Esophagus mucosa (tissue), 1 donor: Measurements from ENCODE around the gene CCL20. TPM values are rescaled to one million over a fixed set of nuclear protein-coding genes. Genes with fewer than 3 reads are reported as not detected.
A peak's percentile ranks its signal among the peaks of the same experiment; 100 is the strongest.

ENCODE experiments used
- ATAC-seq: fragments of 200-7000 bp; cut with Tn5 transposase; one replicate; pipeline ENCODE4 v1.9.1; 2020
- total RNA-seq: library from RNA; stranded (reverse); gene quantifications from one replicate; pipeline ENCODE4 v1.2.4, GENCODE V29; 2023
- donor health status: DM: yes; HTN: yes; CAD: no.

The CCL20 gene
- total RNA-seq, 1 donor from 2014 or later, result 2.8 TPM

GRCh38 chr2:227804975-227805374 lies 8.7 kb upstream of the CCL20 start:
- no peak for ATAC-seq

DNA sequence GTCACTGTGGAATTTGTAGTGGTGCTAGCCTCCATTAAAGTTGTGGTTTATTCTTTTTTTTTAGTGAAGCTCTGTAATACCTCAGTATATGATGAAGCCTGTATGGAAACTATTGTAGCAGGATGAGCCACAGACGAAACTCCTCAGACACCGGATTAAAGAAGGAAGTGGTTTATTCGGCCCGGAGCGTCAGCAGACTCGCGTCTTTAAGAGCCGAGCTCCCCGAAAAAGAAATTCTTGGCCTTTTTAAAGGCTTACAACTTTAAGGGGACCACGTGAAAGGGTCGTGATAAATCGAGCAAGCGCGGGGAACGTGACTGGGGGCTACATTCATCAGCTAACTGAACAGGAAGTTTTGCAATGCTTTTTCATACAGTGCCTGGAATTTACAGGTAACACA lies 8.1 kb upstream of the CCL20 start:
- no peak for ATAC-seq

DNA sequence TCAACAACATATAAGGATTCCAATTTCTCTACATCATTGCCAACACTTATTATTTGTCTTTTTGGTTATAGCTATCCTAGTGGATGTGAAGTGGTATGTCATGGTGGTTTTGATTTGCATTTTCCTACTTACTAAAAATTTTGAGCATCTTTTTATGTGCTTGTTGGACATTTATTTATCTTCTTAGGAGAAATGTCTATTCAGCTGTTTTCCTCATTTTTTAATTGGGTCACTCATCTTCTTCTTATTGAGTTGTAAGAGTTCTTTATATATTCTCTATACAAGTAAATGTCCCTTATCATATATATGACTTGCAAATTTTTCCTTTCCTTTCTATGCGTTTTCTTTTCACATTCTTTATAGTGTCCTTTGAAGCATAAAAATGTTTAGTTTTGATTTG lies 4.7 kb upstream of the CCL20 start:
- no peak for ATAC-seq

DNA sequence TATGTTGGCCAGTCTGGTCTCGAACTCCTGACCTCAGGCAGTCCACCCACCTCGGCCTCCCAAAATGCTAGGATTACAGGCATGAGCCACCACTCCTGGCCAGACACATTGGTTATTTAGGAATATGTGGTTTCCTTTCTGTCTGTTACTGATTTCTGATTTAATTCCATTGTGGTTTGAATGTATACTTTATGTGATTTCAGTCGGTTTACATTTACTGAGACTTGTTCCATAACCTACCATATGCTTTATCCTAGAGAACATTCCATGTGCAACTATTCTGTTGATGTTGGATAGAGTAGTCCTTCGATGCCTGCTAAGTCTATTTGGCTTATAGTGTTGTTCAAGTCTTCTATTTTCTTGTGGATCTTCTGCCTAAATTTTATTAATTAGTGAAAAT lies 1.6 kb upstream of the CCL20 start:
- ATAC-seq, result no peak

DNA sequence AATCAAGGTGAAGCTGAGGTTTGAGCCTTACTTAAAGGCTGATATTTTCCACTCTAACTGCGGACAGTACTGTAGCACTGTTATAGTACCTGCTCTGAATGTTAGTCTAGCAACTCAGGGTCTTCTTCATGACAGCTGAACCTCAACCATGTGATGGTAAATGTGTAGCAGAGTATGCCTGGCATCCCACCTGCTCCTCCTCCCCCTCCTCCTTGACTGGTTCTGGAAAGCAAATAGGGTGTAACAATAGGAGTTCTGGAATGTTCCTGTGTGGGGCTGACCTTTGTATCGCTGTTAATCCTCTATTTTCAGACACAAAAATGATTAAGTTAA lies 447 bp upstream of the CCL20 start:
- ATAC-seq, result no peak

DNA sequence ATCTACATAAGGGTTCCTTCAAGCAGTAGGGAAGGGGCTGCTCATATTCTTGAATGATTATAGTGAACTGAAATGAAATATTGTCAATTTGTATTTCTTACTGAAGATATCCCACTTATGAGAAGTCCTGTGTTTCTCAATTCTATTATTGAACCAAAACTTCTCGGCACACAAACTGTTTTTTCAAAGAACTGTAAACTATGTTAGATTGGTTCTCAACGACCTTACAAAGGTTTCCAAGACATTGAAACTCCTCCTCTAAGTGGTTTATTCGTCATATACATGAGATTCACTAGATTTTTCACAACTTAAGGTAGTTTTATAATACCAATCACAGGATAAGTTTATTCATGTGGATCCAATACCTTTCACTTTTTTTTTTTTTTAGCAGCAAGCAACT lies 1.4 kb downstream of the CCL20 start:
- ATAC-seq, result no peak

- no peak for ATAC-seq
Observed at GRCh38 chr2:227816507-227817294, 3.1 kb downstream of the CCL20 start.

- ATAC-seq, result no peak
Observed at GRCh38 chr2:227817336-227817735, 3.7 kb downstream of the CCL20 start.

DNA sequence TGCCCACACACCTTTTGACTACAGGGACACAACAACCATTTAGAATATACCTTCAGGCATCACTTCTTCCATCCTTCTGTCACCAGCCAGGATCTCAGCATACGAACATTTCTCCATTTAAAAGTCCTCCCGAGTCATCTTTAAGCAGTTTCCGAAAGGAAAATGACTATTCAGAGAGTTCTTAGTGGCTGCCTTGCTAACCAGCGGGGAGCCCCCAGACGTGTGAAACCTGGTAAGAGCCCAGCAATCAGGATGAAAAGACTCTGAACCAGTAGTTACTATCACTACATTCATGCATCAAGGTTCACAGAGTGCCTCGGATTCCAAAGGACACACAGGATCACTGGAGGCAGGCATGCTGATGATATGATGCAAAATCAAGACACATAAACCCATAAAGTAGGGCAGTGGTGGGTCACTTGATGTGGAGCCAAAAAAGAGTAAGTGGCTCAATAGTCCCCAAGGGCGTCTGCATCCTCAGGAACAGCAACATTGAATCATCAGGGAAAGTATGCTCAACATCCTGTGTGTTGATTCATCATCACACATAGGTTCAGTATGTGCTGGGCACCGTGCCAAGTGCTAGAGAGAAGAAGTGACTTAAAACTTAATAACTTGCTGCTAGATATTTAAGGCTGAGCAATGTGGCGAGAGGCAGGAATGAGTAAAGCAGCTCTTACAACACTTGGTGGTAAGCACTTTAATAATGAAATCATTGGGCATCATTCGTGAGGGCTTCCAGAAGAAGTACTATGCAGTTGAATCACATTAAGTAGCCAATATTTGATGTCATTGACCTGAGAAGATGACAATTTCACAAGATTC lies 4.4 kb downstream of the CCL20 start:
- peak; percentile 97 for ATAC-seq

DNA sequence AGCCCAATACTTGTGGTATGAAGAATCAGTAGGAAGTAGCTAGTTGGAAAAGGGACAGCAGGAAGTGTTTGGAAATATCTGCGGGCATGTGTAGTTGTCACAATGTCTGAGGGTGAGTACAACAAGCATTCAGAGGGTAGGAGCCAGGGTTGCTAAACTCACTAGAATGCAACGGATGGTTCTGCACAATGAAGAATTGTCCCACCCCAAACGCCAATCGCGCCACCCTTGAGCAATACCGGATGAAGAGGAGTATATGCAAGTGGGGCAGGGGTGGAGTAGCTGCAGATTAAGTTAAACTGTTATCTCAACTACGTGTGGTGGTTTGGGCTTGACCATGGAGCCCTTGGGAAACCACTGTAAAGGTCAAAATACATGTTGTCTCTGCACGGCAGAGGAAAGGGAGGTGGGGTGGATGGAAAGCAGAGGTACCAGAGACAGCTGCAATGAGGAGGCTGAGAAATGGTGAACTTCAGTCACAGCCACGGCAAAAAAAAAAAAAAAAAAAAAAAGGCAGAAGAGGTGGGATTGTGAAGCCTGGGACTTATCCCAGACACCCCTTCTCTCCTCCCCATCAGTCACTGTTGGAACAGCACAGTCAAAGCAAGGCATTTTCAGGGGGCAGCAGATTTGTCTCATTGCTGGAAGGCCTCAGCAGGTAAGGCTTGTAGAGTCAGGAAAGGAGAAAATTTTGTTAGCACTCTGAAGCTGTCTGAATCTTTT lies 5.2 kb downstream of the CCL20 start:
- ATAC-seq, result peak; percentile 73

GRCh38 chr2:227819398-227819697 lies 5.7 kb downstream of the CCL20 start:
- ATAC-seq, result no peak

DNA sequence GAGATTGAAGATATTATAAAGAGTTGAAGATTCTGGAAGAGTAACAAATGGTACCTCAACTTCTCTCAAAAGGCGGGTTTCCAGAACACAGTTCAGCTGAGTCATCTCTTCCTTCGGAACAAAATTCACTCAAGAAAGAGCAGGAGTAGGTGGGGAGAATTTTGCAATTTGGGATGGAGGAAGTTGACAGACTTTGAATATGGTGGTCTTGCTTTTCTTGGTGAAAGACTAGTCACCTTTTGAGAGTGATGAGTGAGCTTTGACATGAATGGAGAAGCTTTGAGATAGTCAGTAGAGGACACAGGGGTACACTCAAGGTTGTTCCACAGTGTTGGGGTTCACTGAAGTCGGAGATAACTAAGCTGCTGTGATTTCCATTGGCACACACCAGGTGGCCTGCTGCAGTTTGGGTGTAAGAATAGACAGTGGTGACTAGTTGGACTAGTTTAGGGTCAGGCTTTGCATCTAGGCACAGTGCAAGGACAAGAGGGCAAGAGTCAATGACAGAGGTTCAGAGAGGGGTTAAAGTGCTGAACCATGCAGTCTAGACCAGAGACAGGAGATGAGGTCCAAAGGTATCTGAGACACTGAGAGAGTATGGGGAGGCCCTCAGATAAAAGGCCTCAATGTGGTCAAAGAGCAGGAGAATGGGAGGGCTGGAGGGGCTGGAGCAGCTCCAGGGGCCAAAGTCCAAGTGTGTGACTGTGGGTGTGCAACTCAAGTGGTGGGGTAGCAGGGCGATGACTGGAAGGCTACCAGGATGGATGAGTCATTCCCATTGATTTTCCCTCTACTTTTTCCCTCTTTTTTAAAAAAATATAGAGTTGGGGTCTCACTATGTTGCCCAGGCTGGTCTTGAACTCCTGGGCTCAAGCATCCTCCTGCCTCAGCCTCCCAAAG lies 7.7 kb downstream of the CCL20 start:
- ATAC-seq, result no peak

DNA sequence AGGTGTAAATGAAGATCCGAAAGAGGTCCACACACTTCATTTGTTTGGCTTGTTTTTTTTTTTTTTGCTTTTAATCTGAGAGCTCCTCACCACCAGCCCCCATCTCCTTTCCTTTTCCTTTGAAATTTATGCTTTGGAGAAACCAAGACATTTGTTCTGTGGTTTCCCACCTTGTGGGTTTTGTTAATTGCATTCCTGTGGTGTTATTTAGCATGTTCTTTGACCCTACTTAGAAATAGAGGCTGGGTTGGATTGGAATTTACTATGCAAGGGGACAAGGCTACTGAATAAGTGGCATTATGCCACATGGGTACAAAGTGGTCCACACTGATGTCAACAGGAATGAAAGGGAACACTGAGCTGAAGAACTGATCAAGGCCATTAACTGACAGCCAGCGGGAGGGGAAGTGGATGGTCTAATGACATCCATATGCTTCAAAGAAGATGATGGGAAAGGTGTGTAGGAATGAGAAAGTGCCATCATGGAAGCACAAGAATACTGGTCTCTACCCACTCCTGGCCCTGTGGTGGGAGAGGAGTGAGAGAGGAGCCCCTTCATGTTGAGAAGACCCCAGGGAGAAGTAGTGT lies 8.9 kb downstream of the CCL20 start:
- ATAC-seq, result no peak

- no peak for ATAC-seq
Observed at GRCh38 chr2:227823922-227824321, 10.3 kb downstream of the CCL20 start.

DNA sequence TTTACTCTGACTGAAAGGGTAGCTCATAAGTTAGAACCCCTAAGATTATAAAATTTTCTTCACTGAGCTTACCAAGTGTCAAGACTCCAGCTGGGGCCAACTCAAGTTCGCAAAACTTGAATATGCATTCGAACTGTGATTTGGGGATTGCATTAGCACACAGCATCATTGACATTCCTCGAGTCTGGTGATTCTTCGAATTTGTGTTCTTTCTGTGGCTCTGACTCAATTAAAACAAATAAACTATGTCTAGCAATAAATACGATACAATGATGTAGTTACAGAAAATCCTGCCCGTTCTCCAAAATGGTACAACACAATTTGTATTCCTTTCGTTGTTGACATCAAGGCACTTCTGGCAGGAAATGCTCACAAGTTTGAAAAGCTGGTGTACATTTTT lies 11.1 kb downstream of the CCL20 start:
- ATAC-seq, result no peak

DNA sequence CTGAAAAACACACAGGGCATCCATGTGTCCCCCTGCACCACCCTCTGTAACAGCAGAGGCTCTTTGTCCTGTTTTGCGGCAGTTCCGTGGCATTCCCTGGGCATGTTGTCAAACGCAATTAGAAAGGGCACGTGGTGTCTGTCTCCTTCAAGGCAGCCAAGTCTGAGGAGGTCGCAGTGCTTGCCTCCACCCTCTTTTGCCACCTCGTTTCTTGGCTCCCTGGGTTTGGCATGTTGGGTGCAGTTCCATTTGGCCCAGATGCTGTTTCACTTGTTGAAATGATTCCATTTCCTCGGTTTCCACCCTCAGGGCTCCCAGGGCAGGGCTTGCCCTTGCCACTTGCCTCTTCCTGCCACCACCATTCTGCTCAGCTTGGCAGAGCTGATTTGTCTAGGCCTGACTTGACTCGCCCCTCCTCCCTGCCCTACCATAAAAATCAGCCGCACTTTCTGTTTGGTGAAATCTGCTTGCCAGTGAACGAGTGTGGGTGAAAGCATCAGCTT lies 12.4 kb downstream of the CCL20 start:
- peak; percentile 98 for ATAC-seq

DNA sequence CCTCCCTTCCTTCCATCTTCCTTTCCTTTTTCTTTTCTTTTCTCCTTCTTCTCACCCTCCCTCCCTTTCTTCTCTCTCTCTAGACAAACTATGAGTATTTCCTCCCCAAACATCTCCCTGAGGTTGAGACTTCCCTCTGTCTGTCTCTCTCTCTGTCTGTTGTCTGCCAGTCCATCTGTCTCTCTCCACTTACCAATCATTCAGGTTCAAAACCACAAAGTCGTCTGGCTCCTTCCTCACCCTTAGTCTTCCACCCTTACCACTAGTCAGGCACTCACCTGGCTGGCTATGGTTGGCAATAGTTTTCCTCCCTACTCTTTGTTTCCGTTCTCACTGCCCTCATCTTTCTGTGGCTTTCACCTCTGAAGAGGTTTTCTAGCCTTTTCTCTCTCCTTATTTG lies 12.9 kb downstream of the CCL20 start:
- no peak for ATAC-seq

- no peak for ATAC-seq
Observed at GRCh38 chr2:227827143-227827542, 13.5 kb downstream of the CCL20 start.

DNA sequence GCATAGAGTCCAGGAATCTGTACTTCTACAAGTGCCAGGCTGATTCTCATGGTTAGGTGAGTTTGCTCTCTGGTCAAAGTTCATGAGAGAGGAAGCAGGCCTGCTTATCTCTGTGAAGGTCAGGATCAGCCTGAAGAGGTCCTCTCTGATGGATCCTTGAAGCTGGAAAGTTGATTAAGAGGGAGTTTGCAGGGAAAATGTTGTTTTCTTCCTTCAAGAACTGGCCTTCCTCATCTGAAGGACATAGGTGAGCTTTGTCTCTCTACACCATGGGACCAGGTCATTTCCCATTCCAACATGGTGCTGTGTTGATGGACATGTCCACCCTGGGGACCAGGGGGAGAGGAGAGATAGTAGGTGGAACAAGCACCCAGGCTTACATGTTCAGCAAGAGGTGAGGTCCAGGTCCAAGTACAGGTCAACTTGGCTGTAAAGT lies 14.9 kb downstream of the CCL20 start:
- no peak for ATAC-seq

DNA sequence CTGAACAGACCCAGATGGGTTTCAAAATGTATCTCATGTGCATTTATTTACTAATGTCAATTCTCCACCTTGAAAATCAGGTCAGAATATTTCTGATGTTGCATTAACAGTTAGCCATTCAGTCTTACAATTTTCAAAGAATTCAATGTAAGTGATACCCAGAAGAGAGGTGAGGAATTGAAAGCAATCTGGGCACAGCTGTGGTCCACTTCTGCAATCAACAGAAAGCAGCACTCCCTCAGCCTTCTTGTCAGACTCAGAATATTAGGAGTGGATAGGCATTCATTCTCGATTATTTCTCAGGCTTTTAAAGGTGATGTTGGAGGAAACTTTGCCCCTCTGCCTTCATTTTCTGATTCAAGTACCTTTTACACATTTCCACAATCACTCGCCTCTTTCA lies 15.7 kb downstream of the CCL20 start:
- ATAC-seq, result no peak

DNA sequence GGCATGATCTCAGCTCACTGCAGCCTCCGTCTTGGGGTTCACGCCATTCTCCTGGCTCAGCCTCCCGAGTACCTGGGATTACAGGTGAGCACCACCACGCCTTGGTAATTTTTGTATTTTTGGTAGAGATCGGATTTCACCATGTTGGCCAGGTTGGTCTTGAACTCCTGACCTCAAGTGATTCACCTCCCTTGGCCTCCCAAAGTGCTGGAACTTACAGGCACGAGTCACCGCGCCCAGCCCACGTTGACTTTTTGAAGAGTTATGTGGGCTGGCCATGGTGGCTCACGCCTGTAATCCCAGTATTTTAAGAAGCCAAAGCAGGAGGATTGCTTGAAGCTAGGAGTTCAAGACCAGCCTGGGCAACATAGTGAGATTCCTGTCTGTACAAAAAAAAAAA lies 20.8 kb downstream of the CCL20 start:
- ATAC-seq, result peak; percentile 52
